K562 (cell line): ENCODE data around the gene CELSR1. TPM values are rescaled to one million over a fixed set of nuclear protein-coding genes. Genes with fewer than 3 reads are reported as not detected.

Source experiments
- CBFA2T2 ChIP-seq: fragments of 450-650 bp; conservative IDR thresholded peaks from 2 replicates; pipeline ENCODE4 v1.6.1; 2017; ENCODE audit warnings: mild to moderate bottlenecking
- E2F6 ChIP-seq, 2 experiments: IDR thresholded peaks; 2 replicates each; pipeline ENCODE4 v1.6.1; 2011; ENCODE audit warnings: borderline replicate concordance in 1 of 2, control low read depth in 1 of 2, low read depth in 1 of 2, low read length in 1 of 2, mild to moderate bottlenecking in 1 of 2, mixed read lengths in 1 of 2, moderate library complexity in 1 of 2; ENCODE audit not compliant: insufficient read depth in 1 of 2, insufficient read length in 1 of 2, poor library complexity in 1 of 2, severe bottlenecking in 1 of 2; ENCODE audit errors: extremely low read depth in 1 of 2
- FOS ChIP-seq: IDR thresholded peaks from 3 replicates; pipeline ENCODE4 v1.6.1; 2011; ENCODE audit not compliant: insufficient read length; ENCODE audit errors: extremely low read depth
- MCM7 ChIP-seq, 2 experiments: fragments of 450-650 bp; IDR thresholded peaks; 2 replicates each; pipeline ENCODE4 v1.6.1; 2016 to 2018
- MECOM ChIP-seq: fragments of 250-450 bp; sonication (Bioruptor Pico); IDR thresholded peaks from 2 replicates; pipeline ENCODE4 v1.8.0; 2022; ENCODE audit warnings: inconsistent platforms
- PHF20 ChIP-seq: fragments of 450-650 bp; IDR thresholded peaks from 2 replicates; pipeline ENCODE4 v1.6.1; 2018; ENCODE audit not compliant: partially characterized antibody
- RAD51 ChIP-seq: fragments of 450-650 bp; IDR thresholded peaks from 2 replicates; pipeline ENCODE4 v1.7.1; 2016; ENCODE audit warnings: low read depth, mild to moderate bottlenecking, borderline replicate concordance
- TOE1 ChIP-seq, 2 experiments: fragments of 450-650 bp in 1 of 2; sonication (generic) in 1 of 2; formaldehyde crosslinking in 1 of 2; IDR thresholded peaks; 2 replicates each; pipeline versions ENCODE4 v1.7.1 to v1.8.0; 2016 to 2022; ENCODE audit warnings: borderline replicate concordance in 2 of 2, mild to moderate bottlenecking in 2 of 2, antibody characterized with exemption in 1 of 2, inconsistent platforms in 1 of 2, low read depth in 1 of 2, missing genetic modification reagents in 1 of 2, moderate library complexity in 1 of 2
- U2AF1 ChIP-seq: fragments of 200-400 bp; formaldehyde crosslinking; optimal IDR thresholded peaks from 2 replicates; pipeline ENCODE3; 2017; ENCODE audit warnings: mild to moderate bottlenecking, low read depth, low read length, moderate library complexity
- USF2 ChIP-seq: sonication (generic); formaldehyde crosslinking; IDR thresholded peaks from 2 replicates; pipeline ENCODE4 v1.5.0; 2020; ENCODE audit warnings: missing genetic modification reagents
- ZNF253 ChIP-seq: fragments of 250-450 bp; sonication (Bioruptor Pico); conservative IDR thresholded peaks from 2 replicates; pipeline ENCODE4 v1.6.1; 2021; ENCODE audit warnings: mild to moderate bottlenecking
- ZNF398 ChIP-seq: fragments of 250-450 bp; sonication (Bioruptor Pico); IDR thresholded peaks from 2 replicates; pipeline ENCODE4 v1.8.0; 2021; ENCODE audit warnings: moderate library complexity, mild to moderate bottlenecking, inconsistent platforms
- ZNF583 ChIP-seq: fragments of 250-450 bp; sonication (Bioruptor Pico); IDR thresholded peaks from 2 replicates; pipeline ENCODE4 v1.4.0; 2020
- polyA plus RNA-seq, 8 experiments: library from polyadenylated mRNA; depleted of rRNA in 4 of 8; stranded (reverse) in 5 of 8; unstranded in 3 of 8; fragments of >200 nt; fragmentation: Nextera tagmentation in 2 of 8; fragmentation: Illumina TruSeq in 1 of 8; extraction: Ambion mirVana in 2 of 8; extraction: Trizol in 1 of 8; gene quantifications; 2 replicates each; pipeline versions ENCODE4 v1.2.1 to v1.2.3, GENCODE V29; 2011 to 2014; ENCODE audit warnings: inconsistent platforms in 1 of 8, missing spikeins in 1 of 8
- total RNA-seq, 7 experiments: library from RNA; depleted of rRNA in 6 of 7; stranded (reverse); fragments of >200 nt in 6 of 7; fragmentation: Illumina TruSeq in 2 of 7; extraction: Trizol in 2 of 7; gene quantifications; 2 replicates each; pipeline versions ENCODE4 v1.2.1 to v1.2.3, GENCODE V29; 2011 to 2021; ENCODE audit warnings: low replicate concordance in 1 of 7
- TF ChIP-seq, protein P1 (sequence below), 2 experiments: fragments of 450-650 bp; formaldehyde crosslinking in 1 of 2; IDR thresholded peaks; 2 replicates each; pipeline versions ENCODE4 v1.4.0 to v1.6.1; 2014 to 2020; ENCODE audit warnings: mild to moderate bottlenecking in 2 of 2, borderline replicate concordance in 1 of 2, low read depth in 1 of 2
- TF ChIP-seq, protein P2 (sequence below): sonication (generic); formaldehyde crosslinking; IDR thresholded peaks from 2 replicates; pipeline ENCODE4 v1.9.0; 2022; ENCODE audit warnings: mild to moderate bottlenecking, missing genetic modification reagents

CELSR1 gene
- total and polyA plus RNA-seq, 9 of the 15 experiments (the other 6 are each of a cell fraction or from before 2014, with no cell fraction given), result under 0.01 to 0.09 TPM; not detected in 7

- TF ChIP-seq, protein P1, sequence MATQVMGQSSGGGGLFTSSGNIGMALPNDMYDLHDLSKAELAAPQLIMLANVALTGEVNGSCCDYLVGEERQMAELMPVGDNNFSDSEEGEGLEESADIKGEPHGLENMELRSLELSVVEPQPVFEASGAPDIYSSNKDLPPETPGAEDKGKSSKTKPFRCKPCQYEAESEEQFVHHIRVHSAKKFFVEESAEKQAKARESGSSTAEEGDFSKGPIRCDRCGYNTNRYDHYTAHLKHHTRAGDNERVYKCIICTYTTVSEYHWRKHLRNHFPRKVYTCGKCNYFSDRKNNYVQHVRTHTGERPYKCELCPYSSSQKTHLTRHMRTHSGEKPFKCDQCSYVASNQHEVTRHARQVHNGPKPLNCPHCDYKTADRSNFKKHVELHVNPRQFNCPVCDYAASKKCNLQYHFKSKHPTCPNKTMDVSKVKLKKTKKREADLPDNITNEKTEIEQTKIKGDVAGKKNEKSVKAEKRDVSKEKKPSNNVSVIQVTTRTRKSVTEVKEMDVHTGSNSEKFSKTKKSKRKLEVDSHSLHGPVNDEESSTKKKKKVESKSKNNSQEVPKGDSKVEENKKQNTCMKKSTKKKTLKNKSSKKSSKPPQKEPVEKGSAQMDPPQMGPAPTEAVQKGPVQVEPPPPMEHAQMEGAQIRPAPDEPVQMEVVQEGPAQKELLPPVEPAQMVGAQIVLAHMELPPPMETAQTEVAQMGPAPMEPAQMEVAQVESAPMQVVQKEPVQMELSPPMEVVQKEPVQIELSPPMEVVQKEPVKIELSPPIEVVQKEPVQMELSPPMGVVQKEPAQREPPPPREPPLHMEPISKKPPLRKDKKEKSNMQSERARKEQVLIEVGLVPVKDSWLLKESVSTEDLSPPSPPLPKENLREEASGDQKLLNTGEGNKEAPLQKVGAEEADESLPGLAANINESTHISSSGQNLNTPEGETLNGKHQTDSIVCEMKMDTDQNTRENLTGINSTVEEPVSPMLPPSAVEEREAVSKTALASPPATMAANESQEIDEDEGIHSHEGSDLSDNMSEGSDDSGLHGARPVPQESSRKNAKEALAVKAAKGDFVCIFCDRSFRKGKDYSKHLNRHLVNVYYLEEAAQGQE (IDR thresholded peaks at IDR 0.05; ENCODE audit: borderline replicate concordance), result peak; percentile 42
- TF ChIP-seq, protein P1 (CRISPR knock-in tag; IDR thresholded peaks at IDR 0.05; ENCODE audit: low read depth), result no peak
- TF ChIP-seq MCM7 (IDR thresholded peaks at IDR 0.05) (no peak), RAD51 (peak; percentile 96), USF2 (peak; percentile 89), MECOM (CRISPR knock-in tag) (no peak), ZNF398 (CRISPR knock-in tag) (no peak), U2AF1 (no peak), FOS (peak; percentile 15), TOE1 (IDR thresholded peaks at IDR 0.05; ENCODE audit: borderline replicate concordance) (peak; percentile 94), TOE1 (CRISPR knock-in tag; IDR thresholded peaks at IDR 0.05; ENCODE audit: borderline replicate concordance, low read depth) (no peak), PHF20 (peak; percentile 92), ZNF583 (CRISPR knock-in tag) (no peak), ZNF253 (CRISPR knock-in tag) (no peak), CBFA2T2 (peak; percentile 81), E2F6 (IDR thresholded peaks at IDR 0.05; ENCODE audit: borderline replicate concordance in 1 of 2, extremely low read depth in 1 of 2, insufficient read depth in 1 of 2, insufficient read length in 1 of 2, low read depth in 1 of 2, low read length in 1 of 2, poor library complexity in 1 of 2, severe bottlenecking in 1 of 2) (peak in 1 of 2 experiments; percentile 12)
- TF ChIP-seq, protein P2, sequence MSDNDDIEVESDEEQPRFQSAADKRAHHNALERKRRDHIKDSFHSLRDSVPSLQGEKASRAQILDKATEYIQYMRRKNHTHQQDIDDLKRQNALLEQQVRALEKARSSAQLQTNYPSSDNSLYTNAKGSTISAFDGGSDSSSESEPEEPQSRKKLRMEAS (CRISPR knock-in tag), result peak; percentile 37; the same call in 1 of the 2 replicates
Measured at GRCh38 chr22:46561435-46561905, 24.1 kb upstream of the CELSR1 start (continued).
